Left cardiac atrium (tissue), 4 donors: ENCODE data around the gene TMSB4X. TPM values are rescaled to one million over a fixed set of nuclear protein-coding genes. Genes with fewer than 3 reads are reported as not detected.
A peak's percentile ranks its signal among the peaks of the same experiment; 100 is the strongest.
"Not testable (repeated sequence)": the region's sequence is repeated elsewhere in the genome, so short reads cannot be mapped to it uniquely, and the experiment has no call there.

Experiments used
- ATAC-seq, 2 donors: fragments of 200-7000 bp; cut with Tn5 transposase; one replicate each; pipeline ENCODE4 v1.9.1; 2020; ENCODE audit warnings: mild to moderate bottlenecking in 2 of 2, moderate library complexity in 2 of 2
- DNase-seq: peaks from one replicate; pipeline ENCODE4 v3.0.0-alpha.2; 2020
- intact Hi-C, 2 donors: fragments of 100-400 bp; cut with DNase I; formaldehyde crosslinking; loops; one replicate each; pipeline versions ENCODE4 v1.14.1 to v1.15.1; 2022 to 2023
- total RNA-seq, 2 donors: library from RNA; stranded (reverse); fragmentation: NEBNext Ultra II Directional; extraction: Animal tissue kit (Norgen Biotek cat#: 25700); gene quantifications; one replicate each; pipeline ENCODE4 v1.2.1, GENCODE V29; 2021
- donor health status: DM: no; HTN: yes; CAD: no.
- donor health status: DM: no; HTN: yes; CAD: no; lungs with severe emphysema.
- donor health status: DM: yes; HTN: yes; CAD: no.
- donor health status: Dilated cardiomyopathy.

Gene TMSB4X
- total RNA-seq, 2 donors from 2014 or later: 1,546 to 1,715 TPM

- DNase-seq: peak; percentile 27
- intact Hi-C loops: no loop called here
These were observed 34.4 kb downstream of the TMSB4X start for GRCh38 chrX:13009273-13009672.

GRCh38 chrX:13009844-13010243, 34.9 kb downstream of the TMSB4X start:
- ATAC-seq (no peak), DNase-seq (no peak)
- intact Hi-C loops: no loop called here

More at GRCh38 chrX:13009273-13009672, 34.4 kb downstream of the TMSB4X start:
- ATAC-seq: peak in 1 of 2 donors; percentile 64

- no peak for DNase-seq
- intact Hi-C loops: no loop called here
- no peak for ATAC-seq
These were observed 35.6 kb downstream of the TMSB4X start for GRCh38 chrX:13010546-13010945.

GRCh38 chrX:13013363-13014110, 38.6 kb downstream of the TMSB4X start:
- DNase-seq (peak; percentile 39), ATAC-seq (peak; percentile 70 to 84)
- intact Hi-C loops: no loop called here

- intact Hi-C loops: no loop called here
- ATAC-seq (peak in 1 of 2 donors; percentile 57), DNase-seq (no peak)
These were observed 39.5 kb downstream of the TMSB4X start for GRCh38 chrX:13014111-13015096.

GRCh38 chrX:13015536-13016236, 40.8 kb downstream of the TMSB4X start:
- peak in 1 of 2 donors; percentile 34 for ATAC-seq

GRCh38 chrX:13016731-13017130, 41.8 kb downstream of the TMSB4X start:
- ATAC-seq, DNase-seq, intact Hi-C loops: not testable (repeated sequence)

More at GRCh38 chrX:13015536-13016236, 40.8 kb downstream of the TMSB4X start:
- intact Hi-C loops: no loop called here
- no peak for DNase-seq

- intact Hi-C loops: no loop called here
- DNase-seq (no peak), ATAC-seq (no peak)
These were observed 48.0 kb downstream of the TMSB4X start for GRCh38 chrX:13022926-13023325.

GRCh38 chrX:13023567-13023966, 48.7 kb downstream of the TMSB4X start:
- DNase-seq: no peak
- no peak for ATAC-seq
- intact Hi-C loops: no loop called here

GRCh38 chrX:13023979-13024378, 49.1 kb downstream of the TMSB4X start:
- intact Hi-C loops: no loop called here
- no peak for ATAC-seq
- no peak for DNase-seq

- ATAC-seq (no peak), DNase-seq (no peak)
- intact Hi-C loops: no loop called here
These were observed 50.1 kb downstream of the TMSB4X start for GRCh38 chrX:13024986-13025385.

Other genes with a start within 250 kb of the TMSB4X start
- 1 to 10 TPM; 7.7 to 8.9 TPM for gene PRPS2, start 183.7 kb upstream of the TMSB4X start, total RNA-seq
- gene TLR7, start 108.0 kb upstream of the TMSB4X start, total RNA-seq: under 1 TPM; 0.73 to 0.91 TPM
- gene TLR8, start 68.5 kb upstream of the TMSB4X start, total RNA-seq: 1 to 10 TPM; 1.4 to 3.5 TPM
- not detected for gene FAM9C, start 69.5 kb downstream of the TMSB4X start, total RNA-seq